PC-3 (cell line): Measurements from ENCODE around the gene RPL37A.

Experiments
- CTCF ChIP-seq: fragments of 300-600 bp; sonication (generic); conservative IDR thresholded peaks from 2 replicates; pipeline ENCODE4 v1.5.1; 2017; ENCODE audit warnings: antibody characterized with exemption, low read depth, mild to moderate bottlenecking, low read length
- EZH2 ChIP-seq: fragments of 300-600 bp; sonication (generic); IDR thresholded peaks from one replicate; pipeline ENCODE4 v1.6.1; 2017; ENCODE audit warnings: antibody characterized with exemption, mild to moderate bottlenecking, low read length; ENCODE audit not compliant: unreplicated experiment
- EZH2phosphoT487 ChIP-seq: fragments of 300-600 bp; sonication (generic); IDR thresholded peaks from 2 replicates; pipeline ENCODE4 v1.6.1; 2018; ENCODE audit warnings: mild to moderate bottlenecking, antibody characterized with exemption, low read length, borderline replicate concordance

- TF ChIP-seq CTCF (no peak), EZH2phosphoT487 (no peak), EZH2 (no peak)
These were observed 18.4 kb upstream of the RPL37A start for GRCh38 chr2:216480221-216480620.
